K562 (cell line): ENCODE measurements around the gene PNP. TPM values are rescaled to one million over a fixed set of nuclear protein-coding genes. Genes with fewer than 3 reads are reported as not detected.

Experiments
- ARHGAP35 ChIP-seq: fragments of 450-650 bp; IDR thresholded peaks from 2 replicates; pipeline ENCODE4 v1.6.1; 2018; ENCODE audit not compliant: partially characterized antibody
- BRCA1 ChIP-seq, 2 experiments: fragments of 450-650 bp in 1 of 2; sonication (generic) in 1 of 2; formaldehyde crosslinking in 1 of 2; IDR thresholded peaks; 2 replicates each; pipeline versions ENCODE4 v1.5.0 to v1.6.1; 2017 to 2020; ENCODE audit warnings: mild to moderate bottlenecking in 1 of 2, missing genetic modification reagents in 1 of 2
- BRD4 ChIP-seq: fragments of 200-600 bp; sonication (generic); IDR thresholded peaks from 2 replicates; pipeline ENCODE4 v1.6.1; 2017; ENCODE audit warnings: inconsistent platforms
- CAMTA2 ChIP-seq: fragments of 250-450 bp; sonication (Bioruptor Pico); conservative IDR thresholded peaks from 2 replicates; pipeline ENCODE4 v1.5.1; 2022
- CUX1 ChIP-seq: fragments of 200-800 bp; sonication (Bioruptor generic); IDR thresholded peaks from 2 replicates; pipeline ENCODE4 v1.6.1; 2016; ENCODE audit warnings: missing genetic modification characterization, missing compliant biosample characterization
- DIDO1 ChIP-seq: fragments of 450-650 bp; IDR thresholded peaks from 2 replicates; pipeline ENCODE4 v1.6.1; 2016; ENCODE audit warnings: low read depth, missing biosample characterization, missing genetic modification characterization
- FOXK2 ChIP-seq, 2 experiments: fragments of 450-650 bp; IDR thresholded peaks in 1 of 2; conservative IDR thresholded peaks in 1 of 2; 2 replicates each; pipeline ENCODE4 v1.6.1; 2016; ENCODE audit warnings: low read depth in 2 of 2, mild to moderate bottlenecking in 1 of 2
- GATA2 ChIP-seq: sonication (generic); formaldehyde crosslinking; IDR thresholded peaks from 2 replicates; pipeline ENCODE4 v1.4.0; 2020; ENCODE audit warnings: mild to moderate bottlenecking, missing genetic modification reagents
- HEY1 ChIP-seq: fragments of 250-450 bp; sonication (Bioruptor Pico); IDR thresholded peaks from 2 replicates; pipeline ENCODE4 v1.5.0; 2020; ENCODE audit warnings: mild to moderate bottlenecking, moderate library complexity, borderline replicate concordance
- HMBOX1 ChIP-seq: sonication (generic); IDR thresholded peaks from 2 replicates; pipeline ENCODE4 v1.6.1; 2016
- MCM5 ChIP-seq: fragments of 450-650 bp; IDR thresholded peaks from 2 replicates; pipeline ENCODE4 v1.6.1; 2016; ENCODE audit warnings: low read depth
- MEF2A ChIP-seq: IDR thresholded peaks from 2 replicates; pipeline ENCODE4 v1.6.1; 2011; ENCODE audit warnings: low read depth, mild to moderate bottlenecking, low read length, moderate library complexity; ENCODE audit not compliant: control insufficient read depth
- MTA3 ChIP-seq: fragments of 450-650 bp; formaldehyde crosslinking; IDR thresholded peaks from 2 replicates; pipeline ENCODE4 v1.6.1; 2017; ENCODE audit warnings: mild to moderate bottlenecking, borderline replicate concordance
- NBN ChIP-seq: fragments of 450-650 bp; IDR thresholded peaks from 2 replicates; pipeline ENCODE4 v1.6.1; 2016; ENCODE audit warnings: low read depth, mild to moderate bottlenecking
- PKNOX1 ChIP-seq: fragments of 450-650 bp; IDR thresholded peaks from 2 replicates; pipeline ENCODE4 v1.6.1; 2016
- PTRF ChIP-seq: fragments of 450-650 bp; IDR thresholded peaks from 2 replicates; pipeline ENCODE4 v1.6.1; 2016; ENCODE audit warnings: mild to moderate bottlenecking, missing genetic modification characterization, missing compliant biosample characterization
- SIX5 ChIP-seq, 2 experiments: IDR thresholded peaks; 2 replicates each; pipeline ENCODE4 v1.6.1; 2011; ENCODE audit warnings: low read length in 2 of 2, borderline replicate concordance in 1 of 2, low read depth in 1 of 2, mild to moderate bottlenecking in 1 of 2, moderate library complexity in 1 of 2; ENCODE audit not compliant: insufficient read depth in 1 of 2
- STAG1 ChIP-seq: sonication (generic); formaldehyde crosslinking; IDR thresholded peaks from 2 replicates; pipeline ENCODE4 v1.5.0; 2020; ENCODE audit warnings: missing genetic modification reagents, borderline replicate concordance
- TEAD4 ChIP-seq, 2 experiments: sonication (generic) in 1 of 2; formaldehyde crosslinking in 1 of 2; IDR thresholded peaks; 2 replicates each; pipeline versions ENCODE4 v1.6.1 to v1.8.0; 2012 to 2022; ENCODE audit warnings: borderline replicate concordance in 1 of 2, inconsistent platforms in 1 of 2, low read length in 1 of 2, mild to moderate bottlenecking in 1 of 2, missing genetic modification reagents in 1 of 2
- ZNF224 ChIP-seq: sonication (generic); formaldehyde crosslinking; IDR thresholded peaks from 2 replicates; pipeline ENCODE4 v1.8.0; 2022; ENCODE audit warnings: mild to moderate bottlenecking, missing genetic modification reagents
- ZNF354B ChIP-seq: fragments of 250-450 bp; sonication (Bioruptor Pico); IDR thresholded peaks from 2 replicates; pipeline ENCODE4 v1.4.0; 2020
- ZNF785 ChIP-seq: fragments of 250-450 bp; sonication (Bioruptor Pico); IDR thresholded peaks from 2 replicates; pipeline ENCODE4 v1.4.0; 2020; ENCODE audit warnings: mild to moderate bottlenecking
- polyA plus RNA-seq, 8 experiments: library from polyadenylated mRNA; depleted of rRNA in 4 of 8; stranded (reverse) in 5 of 8; unstranded in 3 of 8; fragments of >200 nt; fragmentation: Nextera tagmentation in 2 of 8; fragmentation: Illumina TruSeq in 1 of 8; extraction: Ambion mirVana in 2 of 8; extraction: Trizol in 1 of 8; gene quantifications; 2 replicates each; pipeline versions ENCODE4 v1.2.1 to v1.2.3, GENCODE V29; 2011 to 2014; ENCODE audit warnings: inconsistent platforms in 1 of 8, missing spikeins in 1 of 8
- total RNA-seq, 7 experiments: library from RNA; depleted of rRNA in 6 of 7; stranded (reverse); fragments of >200 nt in 6 of 7; fragmentation: Illumina TruSeq in 2 of 7; extraction: Trizol in 2 of 7; gene quantifications; 2 replicates each; pipeline versions ENCODE4 v1.2.1 to v1.2.3, GENCODE V29; 2011 to 2021; ENCODE audit warnings: low replicate concordance in 1 of 7

The PNP gene
- total and polyA plus RNA-seq, 9 of the 15 experiments (the other 6 are each of a cell fraction or from before 2014, with no cell fraction given), result 92.5 to 288 (median 137) TPM

- TF ChIP-seq STAG1 (CRISPR knock-in tag) (no peak), ZNF354B (CRISPR knock-in tag) (no peak), BRCA1 (IDR thresholded peaks at IDR 0.05) (no peak), BRCA1 (CRISPR knock-in tag; IDR thresholded peaks at IDR 0.05) (no peak), TEAD4 (IDR thresholded peaks at IDR 0.05; ENCODE audit: low read length) (peak; percentile 86), TEAD4 (CRISPR knock-in tag; IDR thresholded peaks at IDR 0.05; ENCODE audit: borderline replicate concordance) (no peak), PKNOX1 (no peak), CAMTA2 (no peak), ARHGAP35 (no peak), CUX1 (CRISPR knock-in tag) (no peak), NBN (peak; percentile 55; the same call in 1 of the 2 replicates), MEF2A (no peak), HEY1 (CRISPR knock-in tag) (peak; percentile 71; the same call in 1 of the 2 replicates), DIDO1 (no peak), MCM5 (no peak), ZNF224 (CRISPR knock-in tag) (no peak), PTRF (tag) (no peak), ZNF785 (CRISPR knock-in tag) (no peak), GATA2 (CRISPR knock-in tag) (peak; percentile 35; the same call in 1 of the 2 replicates), BRD4 (no peak), FOXK2 (conservative IDR thresholded peaks at IDR 0.05 in 1 of 2, IDR thresholded peaks at IDR 0.05 in 1 of 2; ENCODE audit: low read depth in 2 of 2) (no peak), HMBOX1 (peak; percentile 66), SIX5 (IDR thresholded peaks at IDR 0.05; ENCODE audit: borderline replicate concordance in 1 of 2, insufficient read depth in 1 of 2, low read depth in 1 of 2, low read length in 2 of 2) (no peak), MTA3 (0 out of 2 replicates have a peak, but pooled peaks have one; percentile 35)
These were observed 8.1 kb downstream of the PNP start (continued) for GRCh38 chr14:20477211-20477876.
